Effector memory CD8-positive, alpha-beta T cell (primary cell): ENCODE data around the gene RRP9.

Experiments used
- ATAC-seq: fragments of 150-1000 bp; cut with Tn5 transposase; replicated peaks from 2 replicates; pipeline ENCODE4 v1.10.0; 2021; ENCODE audit warnings: mild to moderate bottlenecking, moderate library complexity
- DNase-seq, 3 experiments: peaks; one replicate each; pipeline ENCODE4 v3.0.0; 2021
- H3K27ac Mint-ChIP-seq, 2 donors: one replicate each; pipeline ENCODE4 v1.8.0; 2022; ENCODE audit warnings: mild to moderate bottlenecking in 2 of 2, mixed read lengths in 2 of 2, moderate library complexity in 2 of 2
- H3K27me3 Mint-ChIP-seq, 2 donors: one replicate each; pipeline ENCODE4 v1.8.0; 2022; ENCODE audit warnings: mixed read lengths in 2 of 2
- H3K36me3 Mint-ChIP-seq: one replicate; pipeline ENCODE4 v1.8.0; 2022; ENCODE audit warnings: mild to moderate bottlenecking, moderate library complexity, mixed read lengths; ENCODE audit not compliant: insufficient read depth
- H3K4me1 Mint-ChIP-seq, 2 donors: one replicate each; pipeline ENCODE4 v1.8.0; 2022; ENCODE audit warnings: low read depth in 2 of 2, mixed read lengths in 2 of 2
- H3K4me3 Mint-ChIP-seq, 2 donors: one replicate each; pipeline ENCODE4 v1.8.0; 2022; ENCODE audit warnings: mild to moderate bottlenecking in 2 of 2, mixed read lengths in 2 of 2, moderate library complexity in 2 of 2
- H3K9me3 Mint-ChIP-seq, 2 donors: one replicate each; pipeline ENCODE4 v1.8.0; 2022; ENCODE audit warnings: mixed read lengths in 2 of 2

Gene RRP9

DNA sequence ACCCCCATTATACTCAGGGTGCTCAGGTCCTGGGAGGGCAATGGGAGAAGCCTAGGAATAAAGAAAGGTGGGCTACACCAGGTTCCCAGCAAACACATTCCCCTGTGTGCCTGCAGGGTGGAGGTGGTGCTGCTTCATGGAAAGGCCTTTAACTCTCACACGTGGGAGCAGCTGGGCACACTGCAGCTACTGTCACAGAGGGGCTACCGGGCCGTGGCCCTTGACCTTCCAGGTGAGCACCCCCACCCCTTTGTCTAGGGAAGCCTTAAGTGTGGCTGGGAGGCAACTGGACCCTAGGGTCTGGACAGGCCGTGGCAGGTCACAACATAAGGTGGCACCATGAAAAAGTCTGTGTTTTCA, 36.4 kb upstream of the RRP9 start:
- Mint-ChIP-seq H3K36me3 (peaks cover 26% of the 10 kb centered on the region), H3K4me3 (no peak overlapping the region), H3K9me3 (no peaks in the 10 kb centered on the region), H3K4me1 (peaks cover 42 to 47% of the 10 kb centered on the region in 2 donors), H3K27me3 (no peaks in the 10 kb centered on the region), H3K27ac (peak overlapping the region in 1 of 2 donors; percentile 41)
- ATAC-seq (no peak), DNase-seq (no peak)

DNA sequence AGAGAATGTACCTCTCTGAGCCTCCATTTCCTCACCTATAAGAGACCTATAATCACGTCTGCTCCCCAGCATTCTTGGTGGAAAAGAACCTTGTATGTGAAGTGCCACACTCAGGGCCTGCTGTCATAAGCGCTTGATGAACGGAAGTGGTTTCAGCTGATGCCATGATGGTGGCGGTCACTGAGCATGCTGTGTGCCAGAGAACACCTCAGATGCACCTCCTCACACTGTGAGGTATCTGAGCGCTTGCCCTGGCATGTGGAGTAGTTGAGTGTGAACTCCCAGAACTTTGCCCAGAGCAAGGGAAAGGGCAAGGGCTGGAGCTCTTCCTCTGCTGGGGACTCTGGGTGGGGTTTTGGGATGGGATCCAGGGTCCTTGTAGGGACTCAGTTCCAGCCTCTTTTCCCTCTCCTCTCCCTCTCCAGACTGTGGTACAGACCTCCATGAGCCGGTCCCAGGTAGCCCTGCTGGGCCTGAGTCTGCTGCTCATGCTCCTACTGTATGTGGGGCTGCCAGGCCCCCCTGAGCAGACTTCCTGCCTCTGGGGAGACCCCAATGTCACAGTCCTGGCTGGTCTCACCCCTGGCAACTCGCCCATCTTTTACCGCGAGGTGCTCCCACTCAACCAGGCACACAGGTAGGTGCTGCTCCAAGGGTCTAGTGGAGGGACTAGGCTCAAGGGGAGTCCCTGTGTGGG, 35.9 kb upstream of the RRP9 start:
- peak overlapping the region; percentile 41 to 75 for H3K27ac Mint-ChIP-seq
- ATAC-seq (peak; percentile 54), DNase-seq (peak; percentile 31 to 35 (median 33))
- peaks cover 39 to 41% of the 10 kb centered on the region in 2 donors for H3K4me1 Mint-ChIP-seq
- no peaks in the 10 kb centered on the region for H3K9me3 Mint-ChIP-seq
- peaks cover 20% of the 10 kb centered on the region for H3K36me3 Mint-ChIP-seq
- no peaks in the 10 kb centered on the region for H3K27me3 Mint-ChIP-seq
- peak overlapping the region; percentile 46 to 64 for H3K4me3 Mint-ChIP-seq

DNA sequence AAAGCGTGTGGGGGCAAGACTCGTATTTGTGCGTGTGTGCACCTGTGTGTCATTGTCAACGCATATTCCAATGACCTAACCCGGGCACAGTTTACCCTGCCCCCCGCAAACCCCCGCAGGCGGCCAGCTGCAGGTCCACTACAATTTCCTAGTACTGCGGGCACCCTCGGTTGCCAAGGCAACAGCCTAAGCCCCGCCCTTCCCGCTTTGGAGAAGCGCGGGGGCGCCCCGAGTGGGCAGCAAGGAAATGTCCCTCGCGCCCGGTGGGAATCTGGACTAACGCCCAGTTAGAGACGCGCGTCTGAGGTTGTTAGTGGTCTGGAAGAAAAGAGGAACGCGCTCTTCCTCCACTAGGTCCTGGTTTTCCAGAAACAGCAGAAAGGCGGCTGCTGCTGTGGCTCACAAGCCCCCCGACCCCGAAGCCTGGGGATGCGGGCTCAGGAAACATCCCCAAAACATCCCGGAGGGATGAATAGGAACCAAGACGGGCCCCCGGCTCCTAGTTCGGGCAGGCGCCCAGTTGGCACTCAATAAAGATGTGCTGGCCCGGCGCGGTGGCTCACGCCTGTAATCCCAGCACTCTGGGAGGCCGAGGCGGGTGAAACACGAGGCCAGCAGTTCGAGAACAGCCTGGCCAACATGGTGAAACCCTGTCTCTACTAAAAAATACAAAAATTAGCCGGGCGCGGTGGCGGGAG, 34.3 kb upstream of the RRP9 start:
- DNase-seq (no peak), ATAC-seq (no peak)
- H3K9me3 Mint-ChIP-seq: no peaks in the 10 kb centered on the region
- peak overlapping the region; percentile 88 to 95 for H3K4me3 Mint-ChIP-seq
- H3K36me3 Mint-ChIP-seq: peaks cover 12% of the 10 kb centered on the region
- no peaks in the 10 kb centered on the region for H3K27me3 Mint-ChIP-seq
- H3K27ac Mint-ChIP-seq: peak overlapping the region; percentile 87 to 94
- peaks cover 31% of the 10 kb centered on the region in 2 donors for H3K4me1 Mint-ChIP-seq

DNA sequence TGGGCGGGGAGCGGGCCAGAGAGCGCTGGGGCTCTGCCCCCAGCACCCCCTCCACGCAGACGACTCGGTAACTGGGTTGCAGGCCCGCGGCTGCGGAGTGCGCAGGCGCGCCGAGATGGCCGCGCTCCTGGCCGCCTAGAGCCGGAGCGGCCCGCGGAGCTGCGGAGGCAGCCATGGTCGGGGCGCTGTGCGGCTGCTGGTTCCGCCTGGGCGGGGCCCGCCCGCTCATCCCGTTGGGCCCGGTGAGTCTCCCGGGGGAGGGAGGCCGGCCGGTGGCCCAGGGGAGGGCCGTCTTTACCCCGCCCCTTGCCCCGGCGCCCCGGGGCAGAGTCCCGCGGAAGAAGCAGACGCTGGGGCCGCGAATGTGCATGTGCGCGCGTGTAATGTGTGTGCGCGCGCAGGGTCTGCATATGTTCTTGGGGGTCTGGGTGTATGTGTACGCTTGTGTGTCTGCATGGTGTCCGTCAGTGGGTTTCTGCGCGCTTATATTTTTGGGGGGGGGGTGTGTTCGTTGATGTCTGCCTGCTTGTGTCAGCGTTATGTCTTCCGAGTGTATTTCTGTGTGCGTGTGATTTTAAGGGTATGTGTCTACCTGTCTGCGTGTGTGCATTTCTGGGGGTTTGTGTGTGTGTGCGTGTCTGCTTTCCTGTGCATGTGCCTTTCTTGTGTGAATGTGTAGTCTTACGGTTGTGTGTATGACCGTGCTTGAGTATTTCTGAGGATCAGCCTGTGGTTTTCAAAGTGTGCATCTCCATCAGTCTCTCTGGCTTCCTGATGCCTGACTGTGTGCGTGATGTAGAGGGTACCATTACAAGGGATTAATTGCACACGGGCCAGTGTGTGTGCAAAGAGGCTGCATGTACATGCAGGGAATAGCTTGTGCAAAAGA, 33.5 kb upstream of the RRP9 start, which contains the start of gene ABHD14A:
ABHD14A (plus strand) TSS at position 102 of the 889 bp plus-strand sequence; CDS start at position 174, 72 bp downstream.
- Mint-ChIP-seq H3K9me3 (no peaks in the 10 kb centered on the region), H3K4me3 (peak within 1 kb of the TSS; percentile 88 to 95), H3K4me1 (peaks cover 28 to 29% of the 10 kb centered on the region in 2 donors), H3K36me3 (peaks cover 11% of the 10 kb centered on the region), H3K27me3 (no peaks in the 10 kb centered on the region), H3K27ac (peak within 1 kb of the TSS; percentile 94)
- DNase-seq (peak; percentile 58 to 72 (median 65)), ATAC-seq (peak; percentile 75)

DNA sequence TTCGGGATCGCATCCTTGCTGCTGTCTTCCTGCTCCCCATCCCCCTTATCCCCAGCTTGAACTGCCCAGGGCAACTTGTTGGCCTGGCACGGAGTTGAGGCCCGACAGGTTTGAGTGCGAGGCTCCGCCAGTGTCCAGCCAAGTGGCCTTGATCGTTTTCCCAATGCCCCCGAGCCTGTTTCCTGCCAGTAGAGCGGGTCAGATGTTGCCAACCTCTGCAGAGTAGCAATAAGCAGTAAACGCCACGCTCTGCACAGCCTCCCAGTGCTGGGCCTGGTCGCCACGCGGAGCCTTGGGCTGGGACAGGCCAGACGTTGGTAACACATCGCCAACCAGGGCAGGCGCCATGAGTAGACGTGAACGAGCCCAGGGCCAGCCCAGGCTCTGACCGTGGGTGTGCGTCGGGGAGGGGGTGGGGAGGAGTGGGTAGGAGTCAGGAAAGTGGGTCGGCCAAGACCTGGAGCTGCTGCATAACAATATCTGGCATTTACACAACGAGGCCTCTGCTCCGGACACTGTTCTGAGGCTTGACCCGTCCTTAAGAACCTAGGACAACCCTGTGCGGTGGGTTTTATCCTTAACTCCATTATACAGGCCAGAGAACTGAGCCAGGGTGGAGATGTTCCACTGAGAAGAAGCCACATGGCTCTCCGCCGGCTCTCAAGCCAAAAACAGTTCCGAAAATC, 32.7 kb upstream of the RRP9 start:
- H3K27ac Mint-ChIP-seq: peak overlapping the region; percentile 94
- no peak for DNase-seq
- peak; percentile 7 for ATAC-seq
- no peaks in the 10 kb centered on the region for H3K27me3 Mint-ChIP-seq
- peak overlapping the region; percentile 88 to 95 for H3K4me3 Mint-ChIP-seq
- H3K4me1 Mint-ChIP-seq: peaks cover 28 to 29% of the 10 kb centered on the region in 2 donors
- H3K9me3 Mint-ChIP-seq: no peaks in the 10 kb centered on the region
- H3K36me3 Mint-ChIP-seq: peaks cover 10% of the 10 kb centered on the region

DNA sequence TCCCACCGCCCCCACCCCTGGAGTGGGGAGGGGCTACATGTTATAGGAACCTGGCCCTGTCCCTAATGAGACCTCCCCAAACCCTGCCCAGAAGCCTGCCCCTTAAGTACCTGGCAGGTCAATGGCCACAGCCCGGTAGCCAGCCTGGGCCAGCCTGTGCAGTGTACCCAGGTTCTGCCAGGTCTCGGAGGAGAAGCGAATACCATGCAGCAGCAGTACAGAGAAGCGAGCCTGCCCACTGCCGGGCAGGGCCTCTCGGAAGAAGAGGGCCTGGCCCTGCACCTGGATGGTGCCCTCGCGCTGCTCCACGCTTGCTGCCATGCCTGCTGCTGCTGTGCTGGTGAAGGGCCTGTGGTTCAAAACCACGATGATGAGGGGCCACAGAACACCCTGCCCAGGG, 29.6 kb upstream of the RRP9 start:
- Mint-ChIP-seq H3K4me3 (no peak overlapping the region), H3K4me1 (peaks cover 24 to 33% of the 10 kb centered on the region in 2 donors), H3K27ac (no peak overlapping the region), H3K36me3 (peaks cover 10% of the 10 kb centered on the region), H3K27me3 (no peaks in the 10 kb centered on the region), H3K9me3 (no peaks in the 10 kb centered on the region)
- DNase-seq (no peak), ATAC-seq (no peak)

DNA sequence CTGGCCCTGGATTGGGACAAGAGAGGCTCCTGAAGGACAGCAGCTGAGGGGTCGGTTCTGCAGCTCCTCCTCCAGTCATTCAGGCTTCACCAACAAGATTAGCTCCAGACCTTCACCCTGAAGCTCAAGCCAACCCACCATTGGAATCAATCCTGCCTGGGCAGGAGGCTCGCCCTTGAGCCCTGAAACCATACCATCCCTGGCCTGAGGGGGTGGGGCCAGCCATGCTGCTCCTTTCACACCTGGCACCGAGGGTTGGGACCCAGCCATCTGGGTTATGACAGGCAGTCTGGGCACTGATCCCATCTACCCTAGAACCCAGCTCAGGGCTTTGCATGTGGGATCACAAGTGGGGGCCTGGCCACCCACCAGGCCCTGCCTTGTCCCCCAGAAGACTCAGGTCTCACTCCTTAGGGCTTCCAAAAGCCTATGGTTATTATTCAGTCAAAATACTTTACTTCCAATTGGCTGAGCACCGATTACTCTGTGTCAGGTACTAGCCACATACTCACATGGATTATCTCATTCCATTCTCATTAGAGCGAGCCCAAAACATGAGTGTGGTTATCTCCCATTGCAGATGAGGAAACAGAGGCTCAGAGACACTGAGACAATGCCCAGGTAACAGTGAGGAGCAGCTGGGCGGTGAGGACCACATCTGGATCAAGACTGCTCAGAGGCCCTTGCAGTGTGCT, 29.0 kb upstream of the RRP9 start:
- no peaks in the 10 kb centered on the region for H3K9me3 Mint-ChIP-seq
- no peak overlapping the region for H3K4me3 Mint-ChIP-seq
- peaks cover 10% of the 10 kb centered on the region for H3K36me3 Mint-ChIP-seq
- DNase-seq (no peak), ATAC-seq (no peak)
- no peaks in the 10 kb centered on the region for H3K27me3 Mint-ChIP-seq
- H3K4me1 Mint-ChIP-seq: peaks cover 28 to 37% of the 10 kb centered on the region in 2 donors
- H3K27ac Mint-ChIP-seq: peak overlapping the region in 1 of 2 donors; percentile 20

DNA sequence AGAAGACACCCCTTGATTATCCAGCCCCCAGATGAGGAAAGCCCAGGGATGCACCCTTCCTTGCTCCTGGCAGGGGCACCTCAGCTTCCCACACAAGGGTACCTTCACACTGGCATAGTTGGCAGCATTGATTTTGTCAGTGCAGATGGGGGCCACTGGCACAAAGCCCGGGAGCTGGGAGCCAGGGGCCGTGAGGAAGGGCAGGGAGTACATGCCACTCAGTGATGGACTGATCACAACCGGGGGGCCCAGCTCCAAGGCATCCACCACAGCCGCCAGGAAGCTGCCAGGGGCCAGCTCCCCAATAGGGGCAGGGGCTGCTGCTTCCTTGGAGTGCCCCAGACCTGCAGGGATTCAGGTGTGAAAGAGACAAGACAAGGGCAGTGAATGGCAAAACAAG, 28.1 kb upstream of the RRP9 start:
- H3K4me3 Mint-ChIP-seq: no peak overlapping the region
- H3K9me3 Mint-ChIP-seq: no peaks in the 10 kb centered on the region
- peaks cover 10% of the 10 kb centered on the region for H3K36me3 Mint-ChIP-seq
- DNase-seq: no peak
- peaks cover 28 to 36% of the 10 kb centered on the region in 2 donors for H3K4me1 Mint-ChIP-seq
- peaks cover 0 to 3% of the 10 kb centered on the region in 2 donors for H3K27me3 Mint-ChIP-seq
- ATAC-seq: no peak
- H3K27ac Mint-ChIP-seq: no peak overlapping the region

DNA sequence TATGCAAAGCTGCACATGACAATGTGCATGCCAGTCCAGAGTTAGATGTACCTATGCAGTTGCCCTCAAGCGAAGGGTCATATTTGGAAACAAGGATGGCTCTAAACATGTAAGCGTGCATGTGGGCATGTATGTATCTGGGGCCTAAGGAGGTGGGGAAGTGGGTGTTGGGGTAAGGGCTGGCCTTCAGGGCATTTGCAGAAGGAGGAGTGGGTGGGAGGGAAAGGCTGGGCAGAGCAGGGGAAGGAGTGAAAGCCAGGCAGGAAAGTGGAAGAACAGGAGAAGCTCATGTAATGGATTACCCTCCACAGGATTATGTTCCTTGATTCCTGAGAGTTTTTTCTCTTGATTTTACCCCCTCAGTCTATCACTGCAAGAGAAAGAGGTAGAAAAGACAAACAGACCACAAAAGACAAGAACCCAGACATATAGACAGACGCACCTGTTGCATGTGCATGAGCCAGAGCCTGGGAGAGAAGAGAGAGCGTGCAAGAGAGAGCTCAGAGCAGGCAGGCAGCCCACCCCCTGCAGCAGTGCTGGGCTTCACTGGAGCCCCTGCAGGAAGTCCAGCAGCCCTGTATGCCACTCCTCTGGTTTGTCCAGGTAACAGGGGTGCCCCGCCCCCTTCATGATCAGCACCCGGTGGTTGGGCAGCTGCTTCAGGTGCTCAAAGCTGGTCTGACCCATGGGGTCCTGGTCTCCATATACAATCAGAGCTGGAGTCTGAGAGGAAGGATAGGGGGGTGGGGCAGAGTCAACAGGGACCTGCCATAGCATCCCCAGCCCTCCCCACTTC, 27.4 kb upstream of the RRP9 start:
- Mint-ChIP-seq H3K4me3 (peak overlapping the region; percentile 20 to 90), H3K36me3 (peaks cover 7% of the 10 kb centered on the region)

DNA sequence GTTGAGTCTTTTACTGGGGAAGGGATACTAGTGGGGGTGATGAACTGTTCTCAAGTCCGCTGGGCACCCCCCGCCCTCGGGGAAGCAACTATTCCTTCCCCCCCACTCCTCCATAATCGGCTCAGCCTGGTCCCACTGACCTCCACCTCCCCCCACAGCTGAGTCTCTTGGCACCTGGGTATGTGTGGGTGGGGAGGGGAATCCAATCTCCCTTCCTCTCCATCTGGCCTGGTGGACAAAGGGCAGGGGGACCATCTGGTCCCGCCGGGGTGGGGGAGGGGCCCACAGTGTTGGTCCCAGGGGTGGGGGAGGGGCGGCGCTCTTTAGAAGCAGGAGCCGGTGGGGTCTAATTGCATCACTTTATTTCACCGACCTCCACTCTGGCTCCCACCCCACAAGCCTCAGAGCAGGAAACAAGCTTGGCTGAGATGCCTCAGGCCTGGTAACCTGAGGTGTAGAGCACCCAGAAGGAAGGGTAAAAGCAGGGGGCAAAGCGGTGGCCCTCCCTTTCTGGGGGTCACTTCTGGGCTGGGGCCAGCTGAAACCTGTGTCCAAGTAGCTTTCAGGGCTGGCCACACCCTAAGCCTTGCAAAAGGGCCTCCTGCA, 26.6 kb upstream of the RRP9 start:
- Mint-ChIP-seq H3K36me3 (no peaks in the 10 kb centered on the region), H3K9me3 (no peaks in the 10 kb centered on the region), H3K27me3 (peaks cover 0 to 8% of the 10 kb centered on the region in 2 donors), H3K4me1 (peaks cover 20 to 32% of the 10 kb centered on the region in 2 donors), H3K4me3 (peak overlapping the region; percentile 89 to 90), H3K27ac (peak overlapping the region; percentile 62 to 91)
- ATAC-seq (no peak), DNase-seq (no peak)

More for the DNA sequence above, 27.4 kb upstream of the RRP9 start:
- ATAC-seq (no peak), DNase-seq (no peak)
- peaks cover 24 to 38% of the 10 kb centered on the region in 2 donors for H3K4me1 Mint-ChIP-seq
- peak overlapping the region in 1 of 2 donors; percentile 91 for H3K27ac Mint-ChIP-seq
- peaks cover 0 to 8% of the 10 kb centered on the region in 2 donors for H3K27me3 Mint-ChIP-seq
- H3K9me3 Mint-ChIP-seq: no peaks in the 10 kb centered on the region

DNA sequence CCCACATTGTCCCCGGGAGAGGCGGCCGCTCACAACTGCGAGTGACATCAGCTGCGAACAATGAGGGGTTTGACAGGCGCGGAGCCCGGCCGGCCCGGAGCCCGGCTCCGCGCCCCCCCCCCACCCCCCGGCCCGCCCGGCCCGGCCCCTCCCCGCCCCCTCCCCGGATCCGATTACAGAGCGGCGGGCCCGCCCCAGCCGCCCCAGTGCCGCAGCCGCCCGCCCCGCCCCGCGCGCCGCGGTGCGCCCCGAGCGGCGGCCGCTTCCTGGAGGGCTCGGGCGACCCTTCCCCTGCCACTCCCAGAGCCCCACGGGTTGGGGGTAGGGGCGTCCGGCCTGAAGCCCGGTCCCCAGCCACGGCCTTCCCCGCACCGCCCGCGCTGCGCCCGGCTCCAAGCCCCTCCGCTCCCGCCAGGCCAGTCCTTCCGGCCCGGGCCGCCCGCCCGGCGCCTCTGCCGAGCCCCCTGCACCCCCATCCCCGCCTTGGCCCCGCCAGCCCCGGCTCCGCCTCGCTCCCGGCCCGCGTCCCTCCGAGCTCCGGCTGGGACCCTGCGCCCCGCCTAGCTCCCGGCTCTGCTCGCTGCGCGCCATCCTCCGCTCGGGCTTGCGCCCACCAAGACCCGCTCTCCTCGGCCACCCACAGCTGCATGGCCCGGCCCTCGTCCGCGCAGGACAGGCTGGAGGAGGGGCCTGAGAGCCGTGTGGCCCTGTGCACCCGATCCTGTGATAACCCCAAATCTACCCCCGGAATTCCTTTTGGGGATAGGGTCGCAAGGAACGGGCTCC, 25.9 kb upstream of the RRP9 start, which contains the start of gene PCBP4:
PCBP4 (minus strand) TSS at position 71 of the 786 bp plus-strand sequence. CDS start 6,214 bp downstream, outside the sequence.
- Mint-ChIP-seq H3K4me3 (peak within 1 kb of the TSS; percentile 89 to 90), H3K27ac (peak within 1 kb of the TSS; percentile 62 to 91), H3K27me3 (peaks cover 0 to 8% of the 10 kb centered on the region in 2 donors), H3K4me1 (peaks cover 20 to 34% of the 10 kb centered on the region in 2 donors), H3K9me3 (no peaks in the 10 kb centered on the region), H3K36me3 (no peaks in the 10 kb centered on the region)
- DNase-seq (no peak), ATAC-seq (peak; percentile 73)
